ENCODE data around the gene PCGF3.

PCGF3 gene

GRCh38 chr4:784401-785331 lies 79.0 kb downstream of the PCGF3 start:
- DNase-seq (ENCODE audit: low read depth) = no peak

DNA sequence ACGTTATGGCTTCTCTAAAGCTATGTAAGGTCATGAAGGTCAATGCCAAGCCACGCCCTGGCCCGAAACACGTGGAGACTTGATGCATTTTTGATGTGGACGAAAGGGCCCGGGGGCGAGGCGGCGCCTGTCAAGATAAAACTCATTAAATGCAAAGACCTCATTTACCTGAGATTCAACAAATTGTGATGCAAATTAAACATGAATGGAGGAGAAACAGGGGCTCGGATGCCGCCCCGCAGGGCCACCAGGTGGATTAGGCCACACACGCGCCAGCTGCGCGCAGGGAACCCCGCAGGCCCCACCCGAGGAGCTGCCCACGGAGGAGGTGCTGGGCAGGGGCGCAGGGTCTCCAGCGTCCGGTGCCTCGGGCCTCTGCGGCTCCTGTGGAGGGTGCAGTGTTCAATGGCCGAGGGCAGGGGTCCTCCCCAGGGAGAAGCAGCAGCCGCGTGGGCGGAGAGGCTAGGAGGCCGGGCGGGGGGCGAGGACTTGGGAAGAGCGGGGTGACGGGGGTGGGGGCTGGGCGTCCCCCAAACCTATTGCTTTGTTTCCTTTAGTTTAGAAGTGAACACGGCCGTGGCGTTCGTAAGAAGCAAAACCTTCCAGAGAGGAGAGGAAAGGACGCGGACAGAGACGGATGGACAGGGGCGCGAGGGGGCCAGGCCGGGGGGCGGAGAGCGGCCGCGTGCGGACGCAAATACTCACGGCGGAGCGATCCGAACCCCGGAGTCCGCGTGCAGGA lies 79.9 kb downstream of the PCGF3 start:
- no peak for DNase-seq (ENCODE audit: low read depth)

DNA sequence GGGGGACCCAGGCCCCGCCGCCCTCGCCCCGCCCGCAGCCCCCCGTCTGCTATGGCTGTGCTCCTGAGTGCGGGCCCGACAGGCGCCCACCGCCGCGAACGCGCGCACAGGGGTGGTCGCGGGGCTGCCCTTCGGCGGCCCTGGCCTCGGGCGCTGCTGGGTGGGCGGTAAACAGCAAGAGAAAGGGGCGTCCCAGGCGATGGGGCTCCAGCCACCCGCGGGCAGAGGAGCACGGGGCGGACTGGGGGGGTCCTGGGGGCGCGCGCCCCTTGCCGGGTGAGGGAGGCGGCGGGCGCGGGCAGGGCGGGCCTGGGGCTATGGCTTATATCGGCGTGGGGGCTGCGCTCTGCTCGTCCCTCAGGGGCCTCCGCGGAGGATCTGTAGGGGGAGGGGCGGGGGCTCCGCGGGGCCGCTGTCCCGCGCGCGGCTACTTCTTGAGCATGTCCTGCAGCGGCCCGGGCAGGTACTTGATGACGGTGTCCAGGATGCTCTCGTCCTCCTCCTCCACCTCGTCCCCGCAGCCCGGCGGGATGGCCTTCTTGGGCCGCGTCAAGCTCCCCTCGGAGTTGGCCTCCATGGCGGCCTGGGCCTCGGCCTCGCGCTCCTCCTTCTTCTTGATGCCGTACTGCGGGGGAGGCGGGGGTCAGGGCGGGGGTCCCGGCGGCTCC lies 80.6 kb downstream of the PCGF3 start:
- no peak for DNase-seq (ENCODE audit: low read depth)

DNA sequence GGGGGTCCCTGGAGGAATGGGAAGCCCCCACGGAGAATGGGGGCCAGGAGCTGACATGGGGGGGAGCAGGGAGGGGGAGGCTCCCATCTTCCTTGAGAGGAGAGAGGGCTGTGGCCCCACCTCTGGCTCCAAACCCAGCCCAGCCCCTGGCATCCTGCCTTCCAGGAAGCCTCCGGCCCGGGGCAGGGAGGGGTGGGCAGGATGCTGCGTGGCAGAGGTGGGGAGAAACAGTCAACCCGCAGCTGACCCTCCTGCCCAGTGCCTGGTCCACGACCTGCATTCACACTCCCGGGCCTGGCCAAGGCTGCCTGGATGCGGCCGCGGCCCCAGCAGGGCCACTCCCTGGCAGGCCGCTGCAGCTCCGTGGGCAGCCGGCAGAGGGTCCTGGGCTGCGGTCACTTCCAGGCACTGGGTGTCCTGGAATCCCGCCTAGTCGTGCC lies 81.2 kb downstream of the PCGF3 start:
- DNase-seq (ENCODE audit: low read depth) = no peak

DNA sequence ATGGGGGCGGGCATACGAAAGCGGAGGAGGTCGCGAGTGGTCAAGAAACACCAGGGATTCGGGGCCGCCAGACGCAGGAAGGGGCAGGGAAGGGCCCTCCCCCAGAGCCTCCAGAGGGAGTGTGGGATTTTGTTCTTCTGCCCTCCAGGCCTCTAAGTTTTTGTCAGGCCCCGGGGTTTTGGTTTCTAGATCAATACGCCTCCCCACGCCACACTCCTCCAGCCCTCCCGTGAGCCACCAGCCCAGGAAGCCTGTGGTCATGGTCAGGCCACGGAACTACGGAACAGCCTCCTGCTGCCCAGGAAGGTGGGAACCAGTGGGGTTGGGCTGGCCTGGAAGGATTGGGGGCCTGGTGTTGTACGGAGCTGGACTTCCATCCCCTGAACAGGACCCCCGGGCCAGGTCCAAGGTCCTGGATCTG lies 81.9 kb downstream of the PCGF3 start:
- no peak for DNase-seq (ENCODE audit: low read depth)

DNA sequence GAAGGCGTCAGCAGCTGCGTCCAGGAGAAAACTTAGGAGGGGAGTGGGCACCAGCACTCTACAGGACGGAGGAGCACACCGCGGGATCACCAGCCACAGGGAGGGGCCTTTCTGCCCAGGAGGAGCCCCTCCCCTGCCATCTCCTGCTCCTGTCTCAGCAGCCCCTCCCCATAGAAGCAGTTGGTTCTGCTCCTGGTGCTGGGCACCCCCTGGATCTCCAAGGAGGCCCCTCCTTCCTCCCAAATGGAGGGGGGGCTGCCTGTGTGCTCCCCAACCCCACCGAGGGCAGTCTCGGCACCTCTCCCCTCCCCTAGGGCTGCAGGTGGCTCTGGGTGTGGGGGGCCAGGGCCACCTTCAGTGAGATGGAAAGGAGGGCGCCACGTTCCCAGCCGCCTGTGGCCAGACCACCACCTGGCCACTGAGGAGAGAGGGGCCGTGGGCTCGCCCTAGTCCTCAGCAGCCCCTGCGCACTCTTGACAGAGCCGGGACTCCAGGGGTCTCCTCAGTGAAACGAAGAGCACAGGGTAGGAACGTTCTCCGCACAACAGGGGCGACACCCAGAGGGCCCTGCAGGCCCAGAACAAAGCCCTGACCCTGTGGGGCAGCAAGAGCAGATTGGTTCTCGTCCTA lies 82.5 kb downstream of the PCGF3 start:
- no peak for DNase-seq (ENCODE audit: low read depth)

GRCh38 chr4:788636-789297 lies 83.1 kb downstream of the PCGF3 start:
- DNase-seq (ENCODE audit: low read depth) = no peak

GRCh38 chr4:789571-790465 lies 84.2 kb downstream of the PCGF3 start:
- no peak for DNase-seq (ENCODE audit: low read depth)

DNA sequence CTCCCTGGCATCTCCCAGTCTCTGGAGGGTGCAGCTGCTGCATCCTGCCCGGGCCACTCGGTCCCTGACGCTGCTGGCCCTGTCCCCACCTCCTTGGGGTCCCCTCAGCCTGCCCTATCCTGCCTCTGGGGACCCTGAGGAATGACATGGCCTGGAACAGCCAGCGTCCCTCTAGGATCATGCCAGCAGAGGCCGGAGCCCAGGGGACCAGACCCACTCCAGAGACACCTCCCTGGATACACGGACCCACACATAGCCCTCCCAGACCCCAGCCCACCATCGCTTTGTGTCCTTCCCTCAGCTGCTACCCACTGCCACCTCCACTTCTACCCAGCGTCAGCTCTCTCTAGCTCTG lies 84.8 kb downstream of the PCGF3 start:
- no peak for DNase-seq (ENCODE audit: low read depth)

GRCh38 chr4:791252-791897 lies 85.7 kb downstream of the PCGF3 start:
- no peak for DNase-seq (ENCODE audit: low read depth)

DNA sequence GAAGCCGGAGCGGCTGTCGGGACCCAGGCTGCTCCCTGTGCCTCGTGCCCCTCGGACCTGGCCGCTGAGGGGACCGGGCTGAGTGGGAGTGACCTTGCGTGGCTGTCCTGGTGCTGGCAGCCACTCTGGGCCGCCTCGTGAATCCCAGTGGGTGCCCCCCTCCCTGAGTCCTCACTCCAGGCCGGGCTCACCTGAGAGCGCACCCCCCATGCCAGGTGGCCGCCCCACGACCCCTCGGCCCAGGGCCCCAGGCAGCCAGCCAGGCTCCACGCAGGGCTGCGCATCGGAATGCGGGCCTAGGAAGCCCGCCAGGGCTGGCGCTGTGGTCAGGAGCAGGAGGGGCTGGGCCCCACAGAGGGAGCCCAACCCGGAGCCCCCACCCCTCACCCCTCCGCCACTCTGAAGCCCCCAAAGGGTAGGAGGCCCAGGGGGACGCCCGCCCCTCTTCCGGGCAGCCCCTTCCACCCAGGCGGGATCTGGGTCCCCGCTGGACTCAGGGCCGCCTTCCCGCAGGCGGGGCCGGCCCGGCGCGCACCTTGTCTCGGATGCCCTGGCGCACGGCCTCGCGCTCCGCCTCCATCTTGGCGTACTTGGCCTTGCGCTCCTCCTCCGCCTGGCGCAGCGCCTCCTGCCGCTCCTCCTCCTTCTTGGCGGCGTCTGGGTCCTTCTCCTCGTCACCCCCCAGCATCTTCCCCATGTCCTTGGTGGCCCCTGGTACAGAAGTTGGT lies 86.4 kb downstream of the PCGF3 start:
- peak; percentile 40 for DNase-seq (ENCODE audit: low read depth)

DNA sequence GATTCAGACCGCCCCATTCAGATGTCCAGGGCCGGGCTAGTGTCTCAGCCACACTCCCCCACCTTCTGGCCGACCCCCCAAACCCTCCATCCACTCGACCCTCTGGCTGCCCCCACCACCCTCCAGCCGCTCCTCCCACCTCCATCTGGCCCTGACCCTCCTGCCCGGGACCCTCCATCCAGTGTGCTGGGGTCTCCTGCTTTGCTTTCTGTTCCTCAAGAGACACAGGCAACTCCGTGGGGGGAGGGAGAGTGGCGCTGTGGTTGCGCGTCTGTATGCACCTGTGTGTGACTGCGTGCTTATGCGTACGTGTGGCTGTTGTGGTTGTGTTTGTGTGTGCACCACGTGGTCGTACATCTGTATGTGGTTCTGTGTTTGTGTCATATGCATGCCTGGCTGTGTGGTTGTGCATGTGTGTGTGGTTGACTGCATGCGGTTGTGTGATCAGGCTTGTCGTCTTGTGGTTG lies 87.0 kb downstream of the PCGF3 start:
- DNase-seq (ENCODE audit: low read depth) = no peak

DNA sequence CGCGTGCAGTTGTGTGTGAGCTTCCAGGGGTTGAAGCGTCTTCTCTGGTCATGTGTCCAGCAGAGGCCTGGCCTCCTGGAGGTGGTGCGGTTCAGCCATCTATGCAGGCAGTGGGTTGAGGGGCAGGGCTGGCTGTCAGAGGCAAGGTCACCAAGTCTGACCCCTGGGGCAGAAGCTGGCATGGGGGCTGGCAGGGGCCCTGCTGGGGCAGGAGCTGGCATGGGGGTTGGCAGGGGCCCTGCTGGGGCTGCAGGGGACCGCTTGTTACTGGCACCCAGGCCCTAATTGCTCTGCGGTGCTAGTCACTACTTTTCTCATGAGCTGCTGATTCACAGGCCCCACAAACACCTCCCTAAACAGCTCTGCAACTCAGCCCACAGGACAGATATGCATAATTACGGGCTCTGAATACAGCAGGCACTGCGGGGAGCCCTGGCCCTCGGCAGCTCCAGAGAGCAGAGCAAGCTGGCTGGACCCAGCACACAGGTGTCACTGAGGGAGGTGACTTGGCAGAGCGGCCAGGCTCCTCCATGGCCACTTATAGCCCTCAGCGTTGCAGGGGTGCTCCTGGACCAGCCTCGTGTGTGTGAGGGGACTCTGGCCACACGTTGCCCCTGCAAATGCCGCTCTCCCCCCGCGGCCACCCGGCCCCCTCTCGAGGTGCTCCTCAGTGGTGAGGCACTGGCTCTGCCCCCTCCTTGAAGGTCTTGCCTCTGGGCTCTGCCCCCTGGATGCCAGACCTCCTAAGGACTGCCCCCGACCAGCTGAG lies 87.6 kb downstream of the PCGF3 start:
- no peak for DNase-seq (ENCODE audit: low read depth)

GRCh38 chr4:793941-794621 lies 88.4 kb downstream of the PCGF3 start:
- no peak for DNase-seq (ENCODE audit: low read depth)

GRCh38 chr4:794900-795725 lies 89.5 kb downstream of the PCGF3 start:
- DNase-seq (ENCODE audit: low read depth) = no peak

GRCh38 chr4:795726-796119 lies 90.1 kb downstream of the PCGF3 start:
- no peak for DNase-seq (ENCODE audit: low read depth)

GRCh38 chr4:796206-796605 lies 90.6 kb downstream of the PCGF3 start:
- no peak for DNase-seq (ENCODE audit: low read depth)
